ENCODE data around the gene MYRF.

Gene MYRF

DNA sequence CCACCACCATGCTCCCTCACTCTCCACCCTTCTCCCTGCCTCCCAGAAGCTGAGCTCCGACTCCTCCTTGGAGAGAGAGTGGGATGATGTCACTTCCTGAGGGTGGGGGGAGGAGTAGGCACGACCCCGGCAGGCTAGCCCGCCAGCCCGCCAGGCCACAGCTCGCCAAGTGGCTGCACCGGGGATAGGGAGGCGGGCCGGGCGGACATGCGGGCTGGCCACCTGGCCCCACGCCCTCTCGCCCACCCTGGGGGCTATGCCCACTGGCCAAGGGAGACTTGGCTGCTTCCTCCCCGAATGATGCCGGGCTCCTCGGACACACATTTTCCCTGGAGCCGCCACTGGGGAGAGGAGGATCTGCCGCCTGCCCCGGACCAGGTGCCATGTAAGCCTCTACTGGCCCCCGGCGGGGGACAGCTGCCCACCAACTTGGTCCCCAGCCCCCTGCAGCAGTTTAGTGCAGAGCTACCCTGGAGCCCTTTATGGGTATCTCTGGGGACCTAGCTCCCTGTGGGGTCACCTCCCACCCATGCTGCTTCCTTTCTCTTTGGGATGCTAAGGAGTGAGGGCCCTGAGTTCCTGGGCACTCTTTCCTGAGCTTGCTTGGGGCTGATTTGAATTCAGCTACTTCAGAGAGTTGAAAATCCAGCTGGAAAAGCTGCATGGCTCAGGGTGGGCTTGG is 33.7 kb upstream of the MYRF start:
- no peak for DNase-seq (ENCODE audit: low spot score)

- no peak for DNase-seq (ENCODE audit: low spot score)
Observed at GRCh38 chr11:61719978-61720377, 32.5 kb upstream of the MYRF start.

DNA sequence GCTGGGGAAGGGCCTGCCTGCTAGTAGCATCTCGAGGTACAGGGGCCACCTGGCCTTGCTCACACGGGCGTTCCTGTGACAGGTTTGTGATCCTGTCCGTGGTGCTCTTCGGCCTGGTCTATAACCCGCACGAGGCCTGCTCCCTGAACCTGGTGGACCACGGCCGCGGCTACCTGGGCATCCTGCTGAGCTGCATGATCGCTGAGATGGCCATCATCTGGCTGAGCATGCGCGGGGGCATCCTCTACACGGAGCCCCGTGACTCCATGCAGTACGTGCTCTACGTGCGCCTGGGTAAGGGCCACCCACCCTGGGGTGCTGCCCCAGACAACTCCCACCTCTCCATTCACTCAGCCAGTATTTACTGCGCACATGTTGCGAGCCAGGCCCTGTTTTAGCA is 31.8 kb upstream of the MYRF start:
- no peak for DNase-seq (ENCODE audit: low spot score)

- no peak for DNase-seq (ENCODE audit: low spot score)
Observed at GRCh38 chr11:61724437-61724836, 28.0 kb upstream of the MYRF start.

GRCh38 chr11:61725781-61726231 is 26.6 kb upstream of the MYRF start:
- no peak for DNase-seq (ENCODE audit: low spot score)

GRCh38 chr11:61726775-61727174 is 25.7 kb upstream of the MYRF start:
- DNase-seq (ENCODE audit: low spot score): no peak

- no peak for DNase-seq (ENCODE audit: low spot score)
Observed at GRCh38 chr11:61727401-61727811, 25.0 kb upstream of the MYRF start.

GRCh38 chr11:61728066-61728939 is 24.1 kb upstream of the MYRF start:
- no peak for DNase-seq (ENCODE audit: low spot score)

DNA sequence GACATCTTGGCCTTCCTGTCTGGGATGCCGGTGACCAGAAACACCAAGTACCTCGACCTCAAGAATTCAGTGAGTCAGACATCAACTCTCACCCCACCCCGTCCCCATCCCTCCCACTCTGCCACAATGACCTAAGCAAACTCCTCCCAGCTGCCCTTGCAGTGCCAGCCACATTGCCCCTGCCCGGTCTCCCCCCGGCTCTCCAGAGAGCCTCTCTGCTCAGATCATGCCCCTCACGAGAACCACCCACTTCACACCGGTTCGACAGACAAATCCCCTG is 23.6 kb upstream of the MYRF start:
- no peak for DNase-seq (ENCODE audit: low spot score)

GRCh38 chr11:61730240-61730994 is 22.0 kb upstream of the MYRF start:
- no peak for DNase-seq (ENCODE audit: low spot score)

DNA sequence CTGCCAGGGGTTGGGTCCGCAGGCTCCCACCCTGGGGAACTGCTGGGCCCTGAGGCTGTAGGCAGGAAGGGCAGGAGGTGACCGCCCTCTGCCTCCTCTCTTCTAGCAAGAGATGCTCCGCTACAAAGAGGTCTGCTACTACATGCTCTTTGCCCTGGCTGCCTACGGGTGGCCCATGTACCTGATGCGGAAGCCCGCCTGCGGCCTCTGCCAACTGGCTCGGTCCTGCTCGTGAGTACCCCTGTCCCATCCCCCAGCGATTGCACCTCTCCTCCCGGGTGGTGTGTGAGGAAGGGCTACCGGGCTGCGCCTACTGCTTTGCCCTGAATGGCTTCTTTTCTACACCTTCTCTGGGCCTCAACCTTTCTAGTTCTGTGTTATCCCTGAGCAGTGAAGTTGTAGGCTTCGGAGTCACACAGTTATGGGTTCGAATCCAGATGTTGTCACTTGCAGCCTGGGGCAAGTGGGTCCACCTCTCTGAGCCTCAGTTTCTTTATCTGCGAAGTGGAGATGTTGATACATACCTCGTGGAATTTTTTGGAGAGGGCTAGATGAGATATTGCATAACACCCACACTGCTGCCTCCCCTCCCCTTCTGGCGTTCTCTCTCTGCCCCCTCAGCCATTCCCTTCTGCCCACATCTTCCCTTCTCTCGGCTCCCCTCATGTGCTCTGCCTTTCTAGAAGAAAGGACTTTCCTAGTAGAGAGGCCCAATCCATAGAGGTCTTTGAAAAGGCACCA is 21.1 kb upstream of the MYRF start:
- no peak for DNase-seq (ENCODE audit: low spot score)

- DNase-seq (ENCODE audit: low spot score): no peak
Observed at GRCh38 chr11:61731952-61732675, 20.3 kb upstream of the MYRF start.

DNA sequence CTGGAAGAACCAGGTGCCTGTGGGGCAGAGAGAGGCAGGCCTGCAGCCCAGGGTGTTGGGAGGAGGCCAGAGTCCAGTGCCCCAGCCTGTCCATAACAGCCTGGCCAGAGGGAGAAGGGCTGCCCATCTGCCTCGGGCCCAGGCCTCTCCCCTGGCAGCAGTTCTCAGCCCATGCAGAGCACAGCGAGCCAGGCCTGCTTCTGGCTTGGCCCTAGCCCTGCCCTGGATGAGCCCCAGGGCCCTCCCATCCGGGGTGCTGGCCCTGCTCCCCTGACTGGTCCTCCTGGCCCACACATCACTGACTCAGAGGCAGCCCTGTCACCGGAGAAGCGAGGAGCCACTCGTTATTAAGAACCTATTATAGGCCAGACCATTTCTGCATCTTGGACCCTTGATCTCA is 19.7 kb upstream of the MYRF start:
- no peak for DNase-seq (ENCODE audit: low spot score)

GRCh38 chr11:61733120-61733978 is 19.1 kb upstream of the MYRF start:
- DNase-seq (ENCODE audit: low spot score): peak; percentile 93

DNA sequence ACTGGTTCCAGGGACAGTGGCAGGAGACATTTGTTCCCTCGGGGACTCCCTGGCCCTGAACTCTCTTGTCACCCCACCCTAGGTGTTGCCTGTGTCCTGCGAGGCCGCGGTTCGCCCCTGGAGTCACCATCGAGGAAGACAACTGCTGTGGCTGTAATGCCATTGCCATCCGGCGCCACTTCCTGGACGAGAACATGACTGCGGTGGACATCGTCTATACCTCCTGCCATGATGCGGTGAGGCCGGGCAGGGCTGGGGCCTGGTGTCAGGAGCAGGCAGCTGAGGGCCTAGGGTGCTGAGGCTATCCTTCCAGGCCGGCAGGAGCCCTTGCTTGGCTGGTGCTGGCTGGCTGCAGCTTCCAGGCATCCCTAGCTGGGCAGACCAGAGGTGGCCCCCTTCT is 17.7 kb upstream of the MYRF start:
- DNase-seq (ENCODE audit: low spot score): no peak

DNA sequence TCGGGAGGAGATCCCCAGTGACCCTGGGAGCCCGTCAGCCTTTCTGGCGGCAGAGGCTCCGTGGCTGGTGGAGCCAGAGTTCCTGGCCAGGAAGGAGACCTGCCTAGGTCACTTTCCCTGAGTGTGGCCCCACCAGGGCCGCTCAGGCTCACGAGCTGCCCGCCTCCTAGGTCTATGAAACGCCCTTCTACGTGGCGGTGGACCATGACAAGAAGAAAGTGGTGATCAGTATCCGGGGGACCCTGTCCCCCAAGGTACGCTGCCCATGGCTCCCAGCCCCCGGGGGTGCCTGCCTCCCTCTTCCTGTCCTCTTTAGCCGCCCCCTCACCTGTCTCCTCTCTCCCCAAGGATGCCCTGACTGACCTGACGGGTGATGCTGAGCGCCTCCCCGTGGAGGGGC is 17.0 kb upstream of the MYRF start:
- no peak for DNase-seq (ENCODE audit: low spot score)

GRCh38 chr11:61736310-61736709 is 16.1 kb upstream of the MYRF start:
- no peak for DNase-seq (ENCODE audit: low spot score)

GRCh38 chr11:61737131-61737530 is 15.3 kb upstream of the MYRF start:
- no peak for DNase-seq (ENCODE audit: low spot score)

GRCh38 chr11:61737636-61738386 is 14.6 kb upstream of the MYRF start:
- no peak for DNase-seq (ENCODE audit: low spot score)

DNA sequence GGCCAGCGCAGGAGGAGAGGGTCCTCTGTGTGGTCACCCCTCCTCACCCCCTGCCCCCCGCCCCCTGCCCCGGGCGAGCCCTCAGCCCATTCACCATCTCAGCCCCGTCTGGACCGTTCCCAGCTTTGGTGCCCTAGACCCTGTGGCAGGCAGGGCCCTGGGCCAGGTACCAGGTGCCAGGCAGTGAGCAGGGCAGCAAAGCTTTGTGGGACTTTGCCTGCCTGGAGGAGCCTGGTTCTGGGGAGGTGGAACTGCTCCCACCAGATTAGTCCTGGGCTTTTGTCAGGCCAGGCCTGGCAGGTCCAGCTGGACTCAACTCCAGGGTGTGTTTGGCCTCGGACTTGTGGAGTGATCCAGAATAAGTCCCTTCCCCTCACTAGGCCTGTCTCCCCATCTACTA is 13.7 kb upstream of the MYRF start:
- DNase-seq (ENCODE audit: low spot score): no peak
